IMR-90 (cell line): ENCODE data around the gene R3HDM2.

Source experiments
- RAD21 ChIP-seq: IDR thresholded peaks from 2 replicates; pipeline ENCODE4 v1.6.1; 2012; ENCODE audit warnings: low read length, improper control_type of control experiment
- TF ChIP-seq, protein P1 (sequence below): conservative IDR thresholded peaks from 2 replicates; pipeline ENCODE4 v1.5.1; 2012; ENCODE audit warnings: mild to moderate bottlenecking, low read depth, low read length, improper control_type of control experiment

- TF ChIP-seq RAD21: no peak
- TF ChIP-seq, protein P1, sequence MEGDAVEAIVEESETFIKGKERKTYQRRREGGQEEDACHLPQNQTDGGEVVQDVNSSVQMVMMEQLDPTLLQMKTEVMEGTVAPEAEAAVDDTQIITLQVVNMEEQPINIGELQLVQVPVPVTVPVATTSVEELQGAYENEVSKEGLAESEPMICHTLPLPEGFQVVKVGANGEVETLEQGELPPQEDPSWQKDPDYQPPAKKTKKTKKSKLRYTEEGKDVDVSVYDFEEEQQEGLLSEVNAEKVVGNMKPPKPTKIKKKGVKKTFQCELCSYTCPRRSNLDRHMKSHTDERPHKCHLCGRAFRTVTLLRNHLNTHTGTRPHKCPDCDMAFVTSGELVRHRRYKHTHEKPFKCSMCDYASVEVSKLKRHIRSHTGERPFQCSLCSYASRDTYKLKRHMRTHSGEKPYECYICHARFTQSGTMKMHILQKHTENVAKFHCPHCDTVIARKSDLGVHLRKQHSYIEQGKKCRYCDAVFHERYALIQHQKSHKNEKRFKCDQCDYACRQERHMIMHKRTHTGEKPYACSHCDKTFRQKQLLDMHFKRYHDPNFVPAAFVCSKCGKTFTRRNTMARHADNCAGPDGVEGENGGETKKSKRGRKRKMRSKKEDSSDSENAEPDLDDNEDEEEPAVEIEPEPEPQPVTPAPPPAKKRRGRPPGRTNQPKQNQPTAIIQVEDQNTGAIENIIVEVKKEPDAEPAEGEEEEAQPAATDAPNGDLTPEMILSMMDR: no peak
Measured at GRCh38 chr12:57237932-57238853, 192.7 kb downstream of the R3HDM2 start.
